Measurements from ENCODE around the gene ERCC5. TPM values are rescaled to one million over a fixed set of nuclear protein-coding genes. Genes with fewer than 3 reads are reported as not detected.

The ERCC5 gene
- total and polyA plus RNA-seq, 4 donors, result 25.8 to 81.8 (median 42.0) TPM

- WGBS, 2 donors, result 79 to 82% methylated on average over 7 of the region's 7 CpGs
- Histone ChIP-seq H3K4me3 (ENCODE audit: low read length in 2 of 2) (no peak overlapping the region), H3K27me3 (ENCODE audit: control insufficient read depth in 1 of 2, insufficient read depth in 2 of 2, low read length in 1 of 2) (no peaks in the 10 kb centered on the region), H3K9me3 (ENCODE audit: control insufficient read depth, low read length) (no peaks in the 10 kb centered on the region), H3K27ac (ENCODE audit: low read depth in 1 of 2, low read length in 2 of 2) (no peak overlapping the region), H3K4me1 (ENCODE audit: control insufficient read depth in 1 of 2, insufficient read depth in 2 of 2, low read length in 2 of 2) (no peaks in the 10 kb centered on the region), H3K36me3 (ENCODE audit: control insufficient read depth in 1 of 2, insufficient read depth in 2 of 2, low read length in 1 of 2) (no peaks in the 10 kb centered on the region)
- ATAC-seq (ENCODE audit: low FRiP score) (no peak), DNase-seq (no peak)
- intact Hi-C loops (cut with DNase I), result no loop called here
Observed at GRCh38 chr13:102905905-102906771, 60.3 kb downstream of the ERCC5 start.

- no peak for DNase-seq
Observed at GRCh38 chr13:102907016-102907756, 61.4 kb downstream of the ERCC5 start.

GRCh38 chr13:102907886-102908515 lies 62.2 kb downstream of the ERCC5 start:
- Histone ChIP-seq H3K4me1 (ENCODE audit: control insufficient read depth in 1 of 2, insufficient read depth in 2 of 2, low read length in 2 of 2) (no peaks in the 10 kb centered on the region), H3K27ac (ENCODE audit: low read depth in 1 of 2, low read length in 2 of 2) (no peak overlapping the region), H3K27me3 (ENCODE audit: control insufficient read depth in 1 of 2, insufficient read depth in 2 of 2, low read length in 1 of 2) (no peaks in the 10 kb centered on the region), H3K4me3 (ENCODE audit: low read length in 2 of 2) (no peak overlapping the region), H3K9me3 (ENCODE audit: control insufficient read depth, low read length) (no peaks in the 10 kb centered on the region), H3K36me3 (ENCODE audit: control insufficient read depth in 1 of 2, insufficient read depth in 2 of 2, low read length in 1 of 2) (no peaks in the 10 kb centered on the region)
- ATAC-seq (ENCODE audit: low FRiP score), result no peak
- WGBS, 2 donors, result 90 to 92% methylated on average over 4 of the region's 4 CpGs
- intact Hi-C loops (cut with DNase I), result no loop called here
- DNase-seq, result no peak

More at GRCh38 chr13:102907016-102907756, 61.4 kb downstream of the ERCC5 start:
- 5 to 18% methylated on average over 2 of the region's 2 CpGs for WGBS, 2 donors
- no peaks in the 10 kb centered on the region for H3K4me1 ChIP-seq (ENCODE audit: control insufficient read depth in 1 of 2, insufficient read depth in 2 of 2, low read length in 2 of 2)
- H3K9me3 ChIP-seq (ENCODE audit: control insufficient read depth, low read length), result no peaks in the 10 kb centered on the region
- H3K27me3 ChIP-seq (ENCODE audit: control insufficient read depth in 1 of 2, insufficient read depth in 2 of 2, low read length in 1 of 2), result no peaks in the 10 kb centered on the region
- no peaks in the 10 kb centered on the region for H3K36me3 ChIP-seq (ENCODE audit: control insufficient read depth in 1 of 2, insufficient read depth in 2 of 2, low read length in 1 of 2)
- no peak overlapping the region for H3K27ac ChIP-seq (ENCODE audit: low read depth in 1 of 2, low read length in 2 of 2)
- intact Hi-C loops (cut with DNase I), result no loop called here
- no peak overlapping the region for H3K4me3 ChIP-seq (ENCODE audit: low read length in 2 of 2)
- no peak for ATAC-seq (ENCODE audit: low FRiP score)

GRCh38 chr13:102909971-102910370 lies 64.1 kb downstream of the ERCC5 start:
- no peaks in the 10 kb centered on the region for H3K4me1 ChIP-seq (ENCODE audit: control insufficient read depth in 1 of 2, insufficient read depth in 2 of 2, low read length in 2 of 2)
- ATAC-seq (ENCODE audit: low FRiP score) (no peak), DNase-seq (no peak)
- no peaks in the 10 kb centered on the region for H3K36me3 ChIP-seq (ENCODE audit: control insufficient read depth in 1 of 2, insufficient read depth in 2 of 2, low read length in 1 of 2)
- H3K27ac ChIP-seq (ENCODE audit: low read depth in 1 of 2, low read length in 2 of 2), result no peak overlapping the region
- no peak overlapping the region for H3K4me3 ChIP-seq (ENCODE audit: low read length in 2 of 2)
- 92 to 93% methylated on average over 3 of the region's 3 CpGs for WGBS, 2 donors
- no peaks in the 10 kb centered on the region for H3K27me3 ChIP-seq (ENCODE audit: control insufficient read depth in 1 of 2, insufficient read depth in 2 of 2, low read length in 1 of 2)
- no peaks in the 10 kb centered on the region for H3K9me3 ChIP-seq (ENCODE audit: control insufficient read depth, low read length)
- intact Hi-C loops (cut with DNase I), result no loop called here

- Histone ChIP-seq H3K4me1 (ENCODE audit: control insufficient read depth in 1 of 2, insufficient read depth in 2 of 2, low read length in 2 of 2) (no peaks in the 10 kb centered on the region), H3K36me3 (ENCODE audit: control insufficient read depth in 1 of 2, insufficient read depth in 2 of 2, low read length in 1 of 2) (no peaks in the 10 kb centered on the region), H3K27ac (ENCODE audit: low read depth in 1 of 2, low read length in 2 of 2) (no peak overlapping the region), H3K4me3 (ENCODE audit: low read length in 2 of 2) (no peak overlapping the region), H3K27me3 (ENCODE audit: control insufficient read depth in 1 of 2, insufficient read depth in 2 of 2, low read length in 1 of 2) (no peaks in the 10 kb centered on the region), H3K9me3 (ENCODE audit: control insufficient read depth, low read length) (no peaks in the 10 kb centered on the region)
- DNase-seq (no peak), ATAC-seq (ENCODE audit: low FRiP score) (no peak)
- intact Hi-C loops (cut with DNase I), result no loop called here
- WGBS, 2 donors, result 88 to 90% methylated on average over 6 of the region's 6 CpGs
Observed at GRCh38 chr13:102911336-102911735, 65.5 kb downstream of the ERCC5 start.

GRCh38 chr13:102912599-102912998 lies 66.8 kb downstream of the ERCC5 start:
- no peaks in the 10 kb centered on the region for H3K27me3 ChIP-seq (ENCODE audit: control insufficient read depth in 1 of 2, insufficient read depth in 2 of 2, low read length in 1 of 2)
- H3K9me3 ChIP-seq (ENCODE audit: control insufficient read depth, low read length), result no peaks in the 10 kb centered on the region
- WGBS, 2 donors, result 92 to 96% methylated on average over 3 of the region's 3 CpGs
- H3K36me3 ChIP-seq (ENCODE audit: control insufficient read depth in 1 of 2, insufficient read depth in 2 of 2, low read length in 1 of 2), result no peaks in the 10 kb centered on the region
- no peak overlapping the region for H3K4me3 ChIP-seq (ENCODE audit: low read length in 2 of 2)
- no peak overlapping the region for H3K27ac ChIP-seq (ENCODE audit: low read depth in 1 of 2, low read length in 2 of 2)
- intact Hi-C loops (cut with DNase I), result no loop called here
- no peak for DNase-seq
- no peak for ATAC-seq (ENCODE audit: low FRiP score)
- no peaks in the 10 kb centered on the region for H3K4me1 ChIP-seq (ENCODE audit: control insufficient read depth in 1 of 2, insufficient read depth in 2 of 2, low read length in 2 of 2)

GRCh38 chr13:102913914-102914313 lies 68.1 kb downstream of the ERCC5 start:
- Histone ChIP-seq H3K27me3 (ENCODE audit: control insufficient read depth in 1 of 2, insufficient read depth in 2 of 2, low read length in 1 of 2) (no peaks in the 10 kb centered on the region), H3K27ac (ENCODE audit: low read depth in 1 of 2, low read length in 2 of 2) (no peak overlapping the region), H3K9me3 (ENCODE audit: control insufficient read depth, low read length) (no peaks in the 10 kb centered on the region), H3K36me3 (ENCODE audit: control insufficient read depth in 1 of 2, insufficient read depth in 2 of 2, low read length in 1 of 2) (no peaks in the 10 kb centered on the region), H3K4me1 (ENCODE audit: control insufficient read depth in 1 of 2, insufficient read depth in 2 of 2, low read length in 2 of 2) (no peaks in the 10 kb centered on the region), H3K4me3 (ENCODE audit: low read length in 2 of 2) (no peak overlapping the region)
- no peak for ATAC-seq (ENCODE audit: low FRiP score)
- 53 to 58% methylated on average over 7 of the region's 7 CpGs for WGBS, 2 donors
- no peak for DNase-seq
- intact Hi-C loops (cut with DNase I), result no loop called here

- intact Hi-C loops (cut with DNase I), result no loop called here
- ATAC-seq (ENCODE audit: low FRiP score) (no peak), DNase-seq (no peak)
- 67 to 69% methylated on average over 12 of the region's 12 CpGs for WGBS, 2 donors
- Histone ChIP-seq H3K4me1 (ENCODE audit: control insufficient read depth in 1 of 2, insufficient read depth in 2 of 2, low read length in 2 of 2) (no peaks in the 10 kb centered on the region), H3K4me3 (ENCODE audit: low read length in 2 of 2) (no peak overlapping the region), H3K27me3 (ENCODE audit: control insufficient read depth in 1 of 2, insufficient read depth in 2 of 2, low read length in 1 of 2) (no peaks in the 10 kb centered on the region), H3K36me3 (ENCODE audit: control insufficient read depth in 1 of 2, insufficient read depth in 2 of 2, low read length in 1 of 2) (no peaks in the 10 kb centered on the region), H3K27ac (ENCODE audit: low read depth in 1 of 2, low read length in 2 of 2) (no peak overlapping the region), H3K9me3 (ENCODE audit: control insufficient read depth, low read length) (no peaks in the 10 kb centered on the region)
Observed at GRCh38 chr13:102914339-102914930, 68.6 kb downstream of the ERCC5 start.
